GM12878 (cell line): ENCODE data around the gene RETSAT. TPM values are rescaled to one million over a fixed set of nuclear protein-coding genes. Genes with fewer than 3 reads are reported as not detected.

Experiments
- ATAC-seq: fragments of 200-7000 bp; cut with Tn5 transposase; 3 replicates; pipeline ENCODE4 v1.9.1; 2020; ENCODE audit warnings: mild to moderate bottlenecking, moderate library complexity
- BruUV-seq: library from RNA; stranded (reverse); fragments of 400-500 nt; replicated peaks from 2 replicates; lab custom pipeline; 2021; lab: Mats Ljungman, UMichigan
- CTCF ChIA-PET: fragments of 300-600 bp; sonication (Branson Sonifier 250); formaldehyde crosslinking; extraction: SDS; loops from one replicate; lab custom pipeline; 2021; ENCODE audit warnings: inconsistent platforms; lab: Yijun Ruan, JAX
- POLR2A ChIA-PET: fragments of 350-600 bp; formaldehyde crosslinking; extraction: SDS; loops from one replicate; lab custom pipeline; 2021; ENCODE audit warnings: inconsistent platforms; lab: Charles Lee
- RAD21 ChIA-PET: fragments of 300-600 bp; sonication (Branson Sonifier 250); formaldehyde crosslinking; loops from one replicate; lab custom pipeline; 2023; ENCODE audit warnings: antibody characterized with exemption; ENCODE audit not compliant: unreplicated experiment; lab: Charles Lee
- SMC1A ChIA-PET: fragments of 300-600 bp; sonication (Branson Sonifier 250); formaldehyde crosslinking; loops from one replicate; lab custom pipeline; 2023; ENCODE audit not compliant: unreplicated experiment, uncharacterized antibody; lab: Charles Lee
- DNase-seq: peaks from one replicate; pipeline ENCODE4 v3.0.0-alpha.2; 2011; ENCODE audit warnings: low read depth, low spot score
- FAIRE-seq: peaks from 3 replicates; lab custom pipeline; 2011; peaks lifted over from hg19 to GRCh38; lab: Jason Lieb, UNC
- H2AFZ ChIP-seq: 2 replicates; pipeline ENCODE4 v1.6.0; 2011; ENCODE audit warnings: low read depth, low read length, control low read depth; ENCODE audit not compliant: control insufficient read depth
- H3K27ac ChIP-seq: 2 replicates; pipeline ENCODE4 v1.5.1; 2011; ENCODE audit warnings: control low read depth; ENCODE audit not compliant: control insufficient read depth, insufficient read depth
- H3K27me3 ChIP-seq, 2 experiments: replicated peaks in 1 of 2; 2 replicates each; pipeline versions ENCODE4 v1.6.0 to v1.6.1; 2011; ENCODE audit warnings: low read length in 1 of 2; ENCODE audit not compliant: control insufficient read depth in 2 of 2, insufficient read depth in 2 of 2
- H3K36me3 ChIP-seq, 2 experiments: 2 replicates each; pipeline ENCODE4 v1.5.1; 2011; ENCODE audit warnings: low read length in 1 of 2; ENCODE audit not compliant: control insufficient read depth in 2 of 2, insufficient read depth in 2 of 2
- H3K4me1 ChIP-seq: 2 replicates; pipeline ENCODE4 v1.6.1; 2011; ENCODE audit warnings: mild to moderate bottlenecking, low read length, moderate library complexity, mixed read lengths; ENCODE audit not compliant: control insufficient read depth, insufficient read depth
- H3K4me2 ChIP-seq: 2 replicates; pipeline ENCODE4 v1.6.0; 2011; ENCODE audit warnings: control low read depth; ENCODE audit not compliant: control insufficient read depth, insufficient read depth
- H3K4me3 ChIP-seq: fragments of 200-600 bp; sonication (generic); 2 replicates; pipeline ENCODE4 v1.5.1; 2016
- H3K79me2 ChIP-seq: 2 replicates; pipeline ENCODE4 v1.6.0; 2011; ENCODE audit warnings: low read length; ENCODE audit not compliant: control insufficient read depth, insufficient read depth
- H3K9ac ChIP-seq: 2 replicates; pipeline ENCODE4 v1.8.0; 2011; ENCODE audit warnings: low read length, control low read depth, mixed read lengths; ENCODE audit not compliant: control insufficient read depth, insufficient read depth
- H3K9me3 ChIP-seq: replicated peaks from 3 replicates; pipeline ENCODE4 v1.5.1; 2011; ENCODE audit warnings: mild to moderate bottlenecking, low read length; ENCODE audit not compliant: control insufficient read depth, insufficient read depth
- H4K20me1 ChIP-seq: 2 replicates; pipeline ENCODE4 v1.6.0; 2011; ENCODE audit not compliant: control insufficient read depth, insufficient read depth
- BACH1 ChIP-seq: fragments of 450-650 bp; IDR thresholded peaks from 2 replicates; pipeline ENCODE4 v1.6.1; 2017; ENCODE audit warnings: mild to moderate bottlenecking, borderline replicate concordance
- BCLAF1 ChIP-seq: fragments of 450-650 bp; IDR thresholded peaks from 2 replicates; pipeline ENCODE4 v1.6.1; 2017; ENCODE audit warnings: antibody characterized with exemption, mild to moderate bottlenecking, moderate library complexity
- CREM ChIP-seq: IDR thresholded peaks from 2 replicates; pipeline ENCODE4 v1.6.1; 2014; ENCODE audit warnings: antibody characterized with exemption, low read depth
- CTCF ChIP-seq, 3 experiments: IDR thresholded peaks in 2 of 3; conservative IDR thresholded peaks in 1 of 3; 2 replicates each; pipeline ENCODE4 v1.5.1; 2011; ENCODE audit warnings: low read depth in 3 of 3, low read length in 3 of 3, mild to moderate bottlenecking in 3 of 3, control low read depth in 2 of 3, moderate library complexity in 2 of 3, inconsistent platforms in 1 of 3, mixed read lengths in 1 of 3; ENCODE audit not compliant: control insufficient read depth in 2 of 3, insufficient read depth in 1 of 3; ENCODE audit errors: extremely low read depth in 1 of 3
- IRF5 ChIP-seq: fragments of 450-650 bp; IDR thresholded peaks from 2 replicates; pipeline ENCODE4 v1.6.1; 2017; ENCODE audit warnings: borderline replicate concordance
- KAT2A ChIP-seq: conservative IDR thresholded peaks from 2 replicates; pipeline ENCODE4 v1.6.1; 2011; ENCODE audit warnings: low read depth, low read length; ENCODE audit not compliant: control insufficient read depth
- MAX ChIP-seq: IDR thresholded peaks from 2 replicates; pipeline ENCODE4 v1.6.1; 2012; ENCODE audit warnings: low read depth, low read length, improper control_type of control experiment
- PKNOX1 ChIP-seq: fragments of 450-650 bp; IDR thresholded peaks from 2 replicates; pipeline ENCODE4 v1.6.1; 2016; ENCODE audit warnings: mild to moderate bottlenecking
- POLR2AphosphoS5 ChIP-seq: IDR thresholded peaks from 2 replicates; pipeline ENCODE4 v1.6.1; 2011; ENCODE audit warnings: mild to moderate bottlenecking, low read length, inconsistent platforms
- RELA ChIP-seq: fragments of 450-650 bp; IDR thresholded peaks from 2 replicates; pipeline ENCODE4 v1.8.0; 2014; ENCODE audit warnings: borderline replicate concordance; ENCODE audit not compliant: partially characterized antibody
- RFX5 ChIP-seq: IDR thresholded peaks from 2 replicates; pipeline ENCODE4 v1.6.1; 2011; ENCODE audit warnings: low read depth, low read length, improper control_type of control experiment
- SIN3A ChIP-seq: IDR thresholded peaks from 2 replicates; pipeline ENCODE4 v1.6.1; 2012; ENCODE audit warnings: low read depth, low read length, improper control_type of control experiment
- STAT1 ChIP-seq: fragments of 450-650 bp; conservative IDR thresholded peaks from 2 replicates; pipeline ENCODE4 v1.6.1; 2014; ENCODE audit warnings: antibody characterized with exemption, mild to moderate bottlenecking
- USF2 ChIP-seq: IDR thresholded peaks from 2 replicates; pipeline ENCODE4 v1.6.1; 2011; ENCODE audit warnings: low read depth, low read length, improper control_type of control experiment, borderline replicate concordance
- ZNF384 ChIP-seq: IDR thresholded peaks from 2 replicates; pipeline ENCODE4 v1.6.1; 2012; ENCODE audit warnings: low read depth, mild to moderate bottlenecking, low read length, improper control_type of control experiment, borderline replicate concordance
- WGBS: methylation state at CpG from one replicate; pipeline ENCODE4 v1.1.6; 2016; ENCODE audit warnings: low lambda C conversion rate; ENCODE audit not compliant: insufficient replicate concordance, insufficient coverage; ENCODE audit errors: missing lambda C conversion rate; 5-methylcytosine and 5-hydroxymethylcytosine counted together
- in situ Hi-C: fragments of 300-500 bp; cut with MboI; formaldehyde crosslinking; loops from 9 replicates; pipeline ENCODE4 v1.14.3; 2018; ENCODE audit warnings: mixed read lengths
- intact Hi-C: fragments of 100-400 bp; cut with micrococcal nuclease; formaldehyde crosslinking; loops from one replicate; pipeline ENCODE4 v1.14.2; 2022; ENCODE audit not compliant: unreplicated experiment
- polyA plus RNA-seq, 11 experiments: library from polyadenylated mRNA; depleted of rRNA in 4 of 11; unstranded in 6 of 11; stranded (reverse) in 5 of 11; fragments of >200 nt; fragmentation: Nextera tagmentation in 4 of 11; fragmentation: Illumina TruSeq in 1 of 11; extraction: Ambion mirVana in 4 of 11; extraction: Trizol in 1 of 11; gene quantifications; 1 replicate in 1 of 11; 2 replicates in 10 of 11; pipeline versions ENCODE4 v1.2.1 to v1.2.3, GENCODE V29; 2011 to 2016; ENCODE audit warnings: inconsistent platforms in 2 of 11, missing spikeins in 2 of 11, low read depth in 1 of 11
- total RNA-seq, 4 experiments: library from RNA; depleted of rRNA in 3 of 4; stranded (reverse); fragments of >200 nt in 3 of 4; fragmentation: Illumina TruSeq in 1 of 4; extraction: Trizol in 1 of 4; gene quantifications; 2 replicates each; pipeline versions ENCODE4 v1.2.1 to v1.2.3, GENCODE V29; 2013 to 2021

RETSAT gene
- total and polyA plus RNA-seq, 10 of the 15 experiments (the other 5 are each of a cell fraction or from before 2014, with no cell fraction given), result 3.3 to 28.8 (median 22.0) TPM

GRCh38 chr2:85378257-85378656 lies 23.9 kb upstream of the RETSAT start (continued):
- TF ChIP-seq PKNOX1 (no peak), CREM (no peak), RELA (no peak), ZNF384 (no peak), BACH1 (no peak), SIN3A (no peak)

GRCh38 chr2:85377083-85377482 lies 22.8 kb upstream of the RETSAT start:
- ChIA-PET POLR2A (interaction anchor here (0.9 kb wide), 1 partner anchor 12 kb away, joined by 3 read pairs; no protein-coding TSS in a partner anchor), SMC1A (no interaction called here), RAD21 (no interaction called here), CTCF (interaction anchor here (0.6 kb wide), 1 partner anchor 210 kb away, joined by 3 read pairs; no protein-coding TSS in a partner anchor)
- 95% methylated on average over 11 of the region's 11 CpGs for WGBS
- Histone ChIP-seq H3K4me1 (no peaks in the 10 kb centered on the region), H3K9me3 (no peaks in the 10 kb centered on the region), H3K36me3 (peaks cover 0 to 4% of the 10 kb centered on the region in 2 experiments; a peak in 1 of 4 replicates), H2AFZ (no peak overlapping the region), H3K4me3 (no peak overlapping the region), H3K4me2 (no peak overlapping the region), H3K27me3 (no peaks in the 10 kb centered on the region), H3K9ac (no peak overlapping the region), H3K27ac (no peak overlapping the region), H4K20me1 (no peaks in the 10 kb centered on the region), H3K79me2 (no peaks in the 10 kb centered on the region)
- ATAC-seq (no peak), FAIRE-seq (no peak), DNase-seq (no peak)
- in situ Hi-C loops (no loop called here), intact Hi-C loops (no loop called here)
- no TSS peak for BruUV-seq
- TF ChIP-seq MAX, result no peak
- no peak for TF ChIP-seq USF2
- TF ChIP-seq CTCF (IDR thresholded peaks at IDR 0.05 in 2 of 3, conservative IDR thresholded peaks at IDR 0.05 in 1 of 3; ENCODE audit: control insufficient read depth in 2 of 3, extremely low read depth in 1 of 3, insufficient read depth in 1 of 3, low read depth in 3 of 3, low read length in 3 of 3), result no peak
- TF ChIP-seq BCLAF1, result no peak
- no peak for TF ChIP-seq RFX5
- no peak for TF ChIP-seq POLR2AphosphoS5
- no peak for TF ChIP-seq IRF5
- TF ChIP-seq KAT2A, result no peak
- TF ChIP-seq STAT1, result no peak
